Right cardiac atrium (tissue), 5 donors: Measurements from ENCODE around the gene TMEM204. TPM values are rescaled to one million over a fixed set of nuclear protein-coding genes. Genes with fewer than 3 reads are reported as not detected.

Experiments
- ATAC-seq, 2 donors: fragments of 200-7000 bp; cut with Tn5 transposase; one replicate each; pipeline versions ENCODE4 v1.8.0 to v1.9.1; 2020; ENCODE audit warnings: moderate library complexity in 2 of 2, mild to moderate bottlenecking in 1 of 2
- DNase-seq, 3 donors: peaks; one replicate each; pipeline ENCODE4 v3.0.0-alpha.2; 2020
- H3K27ac ChIP-seq: one replicate; pipeline ENCODE4 v1.5.1; 2013; ENCODE audit warnings: mild to moderate bottlenecking, low read length, control low read depth, moderate library complexity
- H3K27me3 ChIP-seq: one replicate; pipeline ENCODE4 v1.6.1; 2013; ENCODE audit not compliant: control insufficient read depth, insufficient read depth
- H3K4me1 ChIP-seq: one replicate; pipeline ENCODE4 v1.6.1; 2013; ENCODE audit warnings: low read length; ENCODE audit not compliant: control insufficient read depth, insufficient read depth
- H3K4me3 ChIP-seq: one replicate; pipeline ENCODE4 v1.5.1; 2013; ENCODE audit warnings: low read length, control low read depth
- H3K9me3 ChIP-seq: one replicate; pipeline ENCODE4 v1.6.1; 2013; ENCODE audit warnings: low read length; ENCODE audit not compliant: control insufficient read depth
- WGBS: extraction: QIAGEN DNeasy Blood & Tissue Kit; methylation state at CpG from one replicate; pipeline ENCODE4 v1.1.7; 2013; 5-methylcytosine and 5-hydroxymethylcytosine counted together
- intact Hi-C, 4 donors: fragments of 100-400 bp; cut with DNase I; formaldehyde crosslinking; loops; one replicate each; pipeline versions ENCODE4 v1.11.0 to v1.14.0; 2022 to 2023
- polyA plus RNA-seq: library from polyadenylated mRNA; stranded (reverse); fragments of 200-250 nt; gene quantifications from one replicate; pipeline ENCODE4 v1.2.3, GENCODE V29; 2013
- total RNA-seq, 4 donors: library from RNA; stranded (reverse); fragmentation: NEBNext Ultra II Directional; extraction: Animal tissue kit (Norgen Biotek cat#: 25700); gene quantifications; one replicate each; pipeline ENCODE4 v1.2.1, GENCODE V29; 2021
- donor health status: healthy with polysubstance abuse.
- donor health status: DM: no; HTN: yes; CAD: no.
- donor health status: DM: no; HTN: no; CAD: no.
- donor health status: DM: no; HTN: yes; CAD: no; lungs with severe emphysema.
- donor health status: DM: yes; HTN: yes; CAD: no.

Gene TMEM204
- total and polyA plus RNA-seq, 5 donors = 19.0 to 32.2 (median 21.0) TPM

DNA sequence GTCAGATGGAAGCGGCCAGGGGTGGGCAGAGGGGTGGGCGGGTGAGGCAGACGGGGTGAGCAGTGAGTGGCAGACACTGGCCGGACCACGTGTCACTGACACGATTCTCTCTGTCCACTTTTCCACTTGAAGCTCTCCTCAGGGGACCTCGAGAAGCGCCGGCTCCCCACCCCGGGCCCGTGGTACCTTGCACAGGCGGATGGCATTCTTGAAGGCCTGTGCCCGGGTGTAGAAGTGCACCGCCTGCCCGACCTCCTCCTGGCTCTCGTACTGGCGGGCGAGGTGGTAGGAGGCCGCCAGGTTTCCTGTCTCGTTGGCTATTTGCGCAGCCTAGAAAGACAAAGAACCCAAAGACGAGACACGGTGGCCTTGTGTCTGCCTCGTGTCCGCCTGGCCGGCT is 9.1 kb upstream of the TMEM204 start:
- H3K4me1 ChIP-seq = peaks cover 3% of the 10 kb centered on the region
- 92% methylated on average over 26 of the region's 26 CpGs for WGBS
- H3K4me3 ChIP-seq = no peak overlapping the region
- ATAC-seq = no peak
- intact Hi-C loops = no loop called here
- no peaks in the 10 kb centered on the region for H3K9me3 ChIP-seq
- no peaks in the 10 kb centered on the region for H3K27me3 ChIP-seq
- no peak overlapping the region for H3K27ac ChIP-seq
- DNase-seq = peak in 2 of 3 donors; percentile 39 to 46

- Histone ChIP-seq H3K27me3 (no peaks in the 10 kb centered on the region), H3K27ac (no peak overlapping the region), H3K9me3 (no peaks in the 10 kb centered on the region), H3K4me3 (no peak overlapping the region), H3K4me1 (peaks cover 3% of the 10 kb centered on the region)
- DNase-seq (peak in 2 of 3 donors; percentile 41 to 51), ATAC-seq (no peak)
- intact Hi-C loops = no loop called here
- WGBS = 93% methylated on average over 44 of the region's 44 CpGs
Measured at GRCh38 chr16:1525871-1526607, 7.4 kb upstream of the TMEM204 start.

GRCh38 chr16:1526608-1527555 is 6.6 kb upstream of the TMEM204 start:
- Histone ChIP-seq H3K4me1 (peaks cover 8% of the 10 kb centered on the region), H3K27ac (no peak overlapping the region), H3K9me3 (no peaks in the 10 kb centered on the region), H3K27me3 (no peaks in the 10 kb centered on the region), H3K4me3 (no peak overlapping the region)
- intact Hi-C loops = no loop called here
- ATAC-seq = no peak
- peak in 2 of 3 donors; percentile 57 to 60 for DNase-seq
- WGBS = 83% methylated on average over 38 of the region's 38 CpGs

DNA sequence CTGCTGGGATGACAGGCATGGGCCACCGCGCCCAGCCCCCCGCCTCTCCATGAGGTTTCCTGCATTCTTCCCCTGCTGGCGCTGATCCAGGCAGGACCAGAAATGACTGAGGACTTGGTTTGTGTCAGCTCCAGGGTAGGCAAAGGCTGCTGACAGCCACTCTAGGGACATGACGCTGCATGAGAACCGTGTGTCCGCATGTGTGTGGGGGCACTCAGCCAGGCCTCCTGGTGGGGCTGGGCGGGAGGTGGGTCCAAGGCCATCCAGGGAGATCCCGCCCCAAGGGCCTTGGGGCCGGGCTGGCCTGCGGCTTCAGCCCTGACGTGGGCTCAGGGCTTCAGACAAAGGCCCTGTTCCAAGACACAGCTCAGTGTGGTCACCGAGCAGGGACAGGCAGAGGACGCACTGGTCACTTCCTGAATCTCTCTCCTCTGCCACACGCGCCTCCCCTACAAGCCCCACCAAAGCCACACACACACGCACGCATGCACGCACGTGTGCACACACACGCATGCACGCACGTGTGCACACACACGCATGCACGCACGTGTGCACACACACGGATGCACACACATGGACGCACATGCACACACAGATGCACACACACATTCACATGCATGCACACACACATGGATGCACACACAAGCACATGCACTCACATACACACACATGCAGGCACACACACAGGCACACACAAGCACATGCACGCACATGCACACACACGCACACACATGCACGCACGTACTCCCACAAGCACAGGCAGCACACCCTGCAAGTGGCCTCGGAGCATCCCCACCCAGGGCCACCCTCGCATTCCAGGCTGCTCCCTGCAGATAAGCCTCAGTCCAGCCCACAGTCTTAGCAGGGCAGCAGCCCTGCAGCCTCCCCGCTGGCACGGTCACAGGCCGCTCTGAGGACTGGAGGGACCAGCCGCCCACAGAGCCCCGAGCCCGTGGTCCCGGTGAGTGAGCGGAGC is 5.3 kb upstream of the TMEM204 start:
- WGBS = 37% methylated on average over 42 of the region's 42 CpGs
- peak; percentile 2 to 10 for ATAC-seq
- peaks cover 8% of the 10 kb centered on the region for H3K4me1 ChIP-seq

GRCh38 chr16:1528921-1529537 is 4.4 kb upstream of the TMEM204 start:
- intact Hi-C loops = no loop called here
- Histone ChIP-seq H3K27ac (no peak overlapping the region), H3K4me3 (no peak overlapping the region), H3K9me3 (no peaks in the 10 kb centered on the region), H3K4me1 (peaks cover 8% of the 10 kb centered on the region), H3K27me3 (no peaks in the 10 kb centered on the region)
- DNase-seq (peak in 2 of 3 donors; percentile 58 to 60), ATAC-seq (no peak)
- 90% methylated on average over 29 of the region's 29 CpGs for WGBS

More for the DNA sequence above, 5.3 kb upstream of the TMEM204 start:
- peak; percentile 62 to 88 (median 87) for DNase-seq
- intact Hi-C loops = no loop called here
- Histone ChIP-seq H3K27me3 (no peaks in the 10 kb centered on the region), H3K27ac (no peak overlapping the region), H3K9me3 (no peaks in the 10 kb centered on the region), H3K4me3 (no peak overlapping the region)

DNA sequence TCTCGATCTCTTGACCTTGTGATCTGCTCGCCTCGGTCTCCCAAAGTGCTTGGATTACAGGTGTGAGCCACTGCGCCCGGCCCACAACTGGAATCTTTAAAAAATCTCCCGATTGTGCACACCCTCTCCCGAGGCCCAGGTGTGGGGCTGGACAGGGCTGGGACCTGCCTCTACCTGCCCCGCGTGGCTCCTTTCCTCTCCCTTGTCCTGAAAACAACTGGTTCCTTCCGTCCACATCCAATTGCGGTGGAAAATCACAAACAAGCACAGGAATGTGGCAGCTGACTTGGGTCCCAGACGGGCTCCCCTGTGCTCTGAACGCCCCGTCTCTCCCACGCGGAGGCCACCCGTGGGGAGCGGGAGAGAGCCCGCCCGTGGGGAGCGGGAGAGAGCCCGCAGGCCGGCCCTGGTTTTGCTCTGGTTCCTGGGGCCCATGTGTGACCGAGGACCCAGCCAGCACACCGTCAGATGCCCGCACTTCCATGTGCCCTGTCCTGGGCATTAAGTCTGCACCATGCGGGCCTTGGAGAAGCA is 3.0 kb upstream of the TMEM204 start:
- H3K9me3 ChIP-seq = no peaks in the 10 kb centered on the region
- DNase-seq (peak in 1 of 3 donors; percentile 52), ATAC-seq (no peak)
- H3K4me1 ChIP-seq = peaks cover 8% of the 10 kb centered on the region
- intact Hi-C loops = no loop called here
- H3K4me3 ChIP-seq = no peak overlapping the region
- H3K27ac ChIP-seq = peak overlapping the region; percentile 98
- H3K27me3 ChIP-seq = no peaks in the 10 kb centered on the region
- 78% methylated on average over 27 of the region's 27 CpGs for WGBS

- ATAC-seq (peak; percentile 35 to 39), DNase-seq (peak; percentile 74 to 92 (median 90))
- Histone ChIP-seq H3K27me3 (no peaks in the 10 kb centered on the region), H3K27ac (peak overlapping the region; percentile 98), H3K9me3 (no peaks in the 10 kb centered on the region), H3K4me1 (peaks cover 8% of the 10 kb centered on the region), H3K4me3 (no peak overlapping the region)
- WGBS = 42% methylated on average over 35 of the region's 35 CpGs
- intact Hi-C loops = no loop called here
Measured at GRCh38 chr16:1530883-1531637, 2.4 kb upstream of the TMEM204 start.

DNA sequence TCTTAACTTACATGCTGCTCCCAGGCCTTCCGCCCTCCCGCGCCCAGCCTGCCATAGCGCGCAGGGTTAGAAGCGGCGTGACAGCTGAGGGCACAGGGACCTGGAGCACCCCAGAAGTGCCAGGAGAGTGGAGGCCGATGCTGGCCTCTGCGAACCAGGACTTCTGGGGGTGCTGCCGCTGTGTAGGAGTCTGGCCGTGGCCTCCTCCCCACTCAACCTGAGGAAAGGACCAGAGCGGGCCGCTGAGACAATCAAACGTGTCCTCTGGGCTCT is 1.9 kb upstream of the TMEM204 start:
- ATAC-seq = no peak

GRCh38 chr16:1532081-1532760 is 1.2 kb upstream of the TMEM204 start:
- Histone ChIP-seq H3K4me3 (no peak overlapping the region), H3K27me3 (no peaks in the 10 kb centered on the region), H3K27ac (peak overlapping the region; percentile 98), H3K9me3 (no peaks in the 10 kb centered on the region), H3K4me1 (peaks cover 8% of the 10 kb centered on the region)
- peak; percentile 85 to 96 (median 91) for DNase-seq
- intact Hi-C loops = no loop called here
- WGBS = 24% methylated on average over 28 of the region's 28 CpGs
- ATAC-seq = peak; percentile 71 to 76

More for the DNA sequence above, 1.9 kb upstream of the TMEM204 start:
- DNase-seq = peak; percentile 16 to 71 (median 61)
- peaks cover 8% of the 10 kb centered on the region for H3K4me1 ChIP-seq
- H3K4me3 ChIP-seq = no peak overlapping the region
- H3K9me3 ChIP-seq = no peaks in the 10 kb centered on the region
- 72% methylated on average over 14 of the region's 14 CpGs for WGBS
- peak overlapping the region; percentile 98 for H3K27ac ChIP-seq
- H3K27me3 ChIP-seq = no peaks in the 10 kb centered on the region
- intact Hi-C loops = no loop called here
